Activated CD8-positive, alpha-beta memory T cell treated with anti-CD3 and anti-CD28 coated beads for 36 hours (primary cell): Measurements from ENCODE around the gene DCDC2B. TPM values are rescaled to one million over a fixed set of nuclear protein-coding genes. Genes with fewer than 3 reads are reported as not detected.

Experiments used
- CTCF ChIA-PET: fragments of 350-600 bp; sonication (Branson Sonifier 250); formaldehyde crosslinking; loops from one replicate; lab custom pipeline; 2021; ENCODE audit warnings: antibody characterized with exemption; lab: Charles Lee
- POLR2A ChIA-PET: fragments of 350-600 bp; sonication (Branson Sonifier 250); formaldehyde crosslinking; loops from one replicate; lab custom pipeline; 2021; ENCODE audit warnings: antibody characterized with exemption; lab: Charles Lee
- total RNA-seq, 2 experiments: library from RNA; stranded (reverse); gene quantifications; one replicate each; pipeline ENCODE4 v1.2.3, GENCODE V29; 2021

Gene DCDC2B
- total RNA-seq, 2 experiments from 2014 or later = 0.21 TPM; not detected in 1

- POLR2A ChIA-PET = interaction anchor here (0.7 to 2.3 kb wide), 8 partner anchors 9 to 168 kb away, joined by 3 to 20 read pairs (median 4); partner anchors contain the start of genes KPNA6, LCK, TMEM39B and TXLNA
- CTCF ChIA-PET = interaction anchor here (0.7 to 6.4 kb wide), 11 partner anchors 9 to 122 kb away, joined by 3 to 59 read pairs (median 3); partner anchors contain the start of genes FAM167B and LCK
These were observed 32.3 kb downstream of the DCDC2B start for GRCh38 chr1:32241001-32241763.

GRCh38 chr1:32242341-32242851 lies 33.5 kb downstream of the DCDC2B start:
- ChIA-PET CTCF (interaction anchor here (0.6 kb wide), 2 partner anchors 128 to 228 kb away, joined by 3 to 4 read pairs; no protein-coding TSS in a partner anchor), POLR2A (interaction anchor here (0.5 kb wide), 1 partner anchor 78 kb away, joined by 3 read pairs; no protein-coding TSS in a partner anchor)

- ChIA-PET POLR2A (no interaction called here), CTCF (interaction anchor here (0.6 to 6.7 kb wide), 7 partner anchors 8 to 33 kb away, joined by 3 to 59 read pairs (median 7); partner anchors contain the start of genes EIF3I and TMEM234)
These were observed 38.0 kb downstream of the DCDC2B start, which contains the start of gene FAM167B for GRCh38 chr1:32246888-32247273. Gene FAM167B, plus strand, starts transcription at chr1:32247222. Its CDS starts 200 bp downstream, at chr1:32247422.

- ChIA-PET POLR2A (interaction anchor here (0.6 to 1.3 kb wide), 2 partner anchors 31 to 45 kb away, joined by 3 read pairs; partner anchors contain the start of gene HDAC1), CTCF (interaction anchor here (1.0 to 6.7 kb wide), 12 partner anchors 9 to 139 kb away, joined by 3 to 59 read pairs (median 5); partner anchors contain the start of genes EIF3I and TMEM234)
These were observed 38.6 kb downstream of the DCDC2B start for GRCh38 chr1:32247452-32247851.

- ChIA-PET CTCF (interaction anchor here (0.5 to 6.7 kb wide), 24 partner anchors 9 to 382 kb away, joined by 3 to 59 read pairs (median 4); partner anchors contain the start of genes CCDC28B, EIF3I, HDAC1 and TMEM234), POLR2A (interaction anchor here (0.6 to 3.6 kb wide), 7 partner anchors 7 to 62 kb away, joined by 3 to 20 read pairs (median 3); partner anchors contain the start of gene HDAC1)
These were observed 39.3 kb downstream of the DCDC2B start for GRCh38 chr1:32247983-32248889.

GRCh38 chr1:32249831-32250525 lies 41.1 kb downstream of the DCDC2B start:
- POLR2A ChIA-PET = interaction anchor here (0.5 to 4.2 kb wide), 8 partner anchors 9 to 377 kb away, joined by 3 to 20 read pairs (median 6); partner anchors contain the start of genes HDAC1, KPNA6 and MARCKSL1
- CTCF ChIA-PET = interaction anchor here (1.1 to 6.7 kb wide), 9 partner anchors 11 to 83 kb away, joined by 3 to 59 read pairs (median 6); no protein-coding TSS in a partner anchor

- ChIA-PET CTCF (interaction anchor here (1.5 to 6.7 kb wide), 4 partner anchors 12 to 82 kb away, joined by 4 to 59 read pairs (median 4); no protein-coding TSS in a partner anchor), POLR2A (interaction anchor here (0.6 to 4.2 kb wide), 9 partner anchors 10 to 307 kb away, joined by 3 to 20 read pairs (median 5); partner anchors contain the start of genes HDAC1, KPNA6 and MARCKSL1)
These were observed 42.2 kb downstream of the DCDC2B start, which contains the start of gene LCK for GRCh38 chr1:32250893-32251716. Gene LCK, plus strand, starts transcription at chr1:32251265. Its CDS starts 23,065 bp downstream, at chr1:32274330.

- ChIA-PET CTCF (interaction anchor here (1.0 to 2.1 kb wide), 2 partner anchors 10 to 15 kb away, joined by 4 to 7 read pairs; no protein-coding TSS in a partner anchor), POLR2A (interaction anchor here (0.6 to 0.9 kb wide), 4 partner anchors 11 to 48 kb away, joined by 3 to 7 read pairs (median 5); no protein-coding TSS in a partner anchor)
These were observed 46.5 kb downstream of the DCDC2B start for GRCh38 chr1:32255072-32256071.

GRCh38 chr1:32256473-32257226 lies 47.8 kb downstream of the DCDC2B start:
- POLR2A ChIA-PET = interaction anchor here (0.6 to 1.0 kb wide), 3 partner anchors 35 to 442 kb away, joined by 4 read pairs; partner anchors contain the start of gene HDAC1

GRCh38 chr1:32257227-32257508 lies 48.3 kb downstream of the DCDC2B start:
- ChIA-PET CTCF (interaction anchor here (1.4 kb wide), 3 partner anchors 9 to 17 kb away, joined by 3 to 7 read pairs (median 3); no protein-coding TSS in a partner anchor), POLR2A (interaction anchor here (0.6 to 1.0 kb wide), 2 partner anchors 34 to 442 kb away, joined by 4 read pairs; partner anchors contain the start of gene HDAC1)

More at GRCh38 chr1:32256473-32257226, 47.8 kb downstream of the DCDC2B start:
- CTCF ChIA-PET = interaction anchor here (1.4 to 2.1 kb wide), 4 partner anchors 8 to 16 kb away, joined by 3 to 7 read pairs (median 5); no protein-coding TSS in a partner anchor

- CTCF ChIA-PET = interaction anchor here (1.3 to 1.4 kb wide), 2 partner anchors 22 to 47 kb away, joined by 3 read pairs; no protein-coding TSS in a partner anchor
- POLR2A ChIA-PET = interaction anchor here (0.6 to 1.2 kb wide), 2 partner anchors 9 to 14 kb away, joined by 3 to 6 read pairs; no protein-coding TSS in a partner anchor
These were observed 54.3 kb downstream of the DCDC2B start for GRCh38 chr1:32263236-32263593.

- ChIA-PET CTCF (interaction anchor here (1.4 kb wide), 1 partner anchor 22 kb away, joined by 3 read pairs; no protein-coding TSS in a partner anchor), POLR2A (no interaction called here)
These were observed 54.9 kb downstream of the DCDC2B start for GRCh38 chr1:32263744-32264143.
